Fibroblast of villous mesenchyme (primary cell): Measurements from ENCODE around the gene GRB10. TPM values are rescaled to one million over a fixed set of nuclear protein-coding genes. Genes with fewer than 3 reads are reported as not detected.
A peak's percentile ranks its signal among the peaks of the same experiment; 100 is the strongest.
"Not testable (repeated sequence)": the region's sequence is repeated elsewhere in the genome, so short reads cannot be mapped to it uniquely, and the experiment has no call there.

Experiments used
- DNase-seq: peaks from one replicate; pipeline ENCODE4 v3.0.0-alpha.2; 2010; ENCODE audit warnings: low read depth
- H3K4me3 ChIP-seq: 2 replicates; pipeline ENCODE4 v1.5.1; 2011; ENCODE audit warnings: low read depth, mild to moderate bottlenecking, low read length
- total RNA-seq: library from RNA; depleted of rRNA; stranded (reverse); fragments of >200 nt; gene quantifications from 2 replicates; pipeline ENCODE4 v1.2.3, GENCODE V29; 2012
- TF ChIP-seq, protein P1 (sequence below): IDR thresholded peaks from 2 replicates; pipeline ENCODE4 v1.5.1; 2012; ENCODE audit warnings: low read depth, mild to moderate bottlenecking, low read length; ENCODE audit not compliant: insufficient read depth

GRB10 gene
- total RNA-seq, 1 donor, result 23.3 TPM

DNA sequence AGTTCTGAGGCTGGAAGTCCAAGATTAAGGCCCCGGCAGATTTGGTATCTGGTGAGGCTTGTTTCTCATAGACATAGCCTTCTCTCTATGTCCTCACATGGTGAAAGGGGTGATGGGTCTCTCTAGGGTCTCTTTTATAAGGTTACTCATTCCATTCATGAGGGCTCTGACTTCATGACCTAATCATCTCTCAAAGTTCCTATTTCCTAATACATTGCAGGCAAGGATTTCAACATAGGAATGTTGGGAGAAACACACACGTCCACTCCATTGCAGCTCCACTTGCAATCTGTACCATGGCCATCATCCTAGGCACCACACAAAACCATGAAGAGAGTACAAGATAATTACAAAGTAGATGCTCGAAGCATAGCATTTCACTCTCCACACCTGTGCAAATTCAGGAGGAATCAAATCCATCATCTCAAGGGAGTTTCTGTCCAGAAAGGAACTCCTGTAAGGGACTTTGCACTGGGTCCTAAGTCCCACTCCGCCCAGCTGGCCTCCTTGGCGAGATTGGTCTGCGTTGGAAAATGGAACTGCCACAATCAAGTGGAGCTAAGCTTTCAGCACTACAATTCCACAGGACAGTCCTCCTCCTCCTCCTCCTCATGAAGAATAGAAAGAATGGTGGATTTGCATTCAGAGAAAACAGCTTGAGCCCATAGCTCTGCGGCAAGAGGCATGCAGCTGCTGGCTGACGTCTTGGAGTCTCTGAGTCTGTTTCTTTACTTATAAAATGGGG lies 226.3 kb downstream of the GRB10 start:
- TF ChIP-seq, protein P1, sequence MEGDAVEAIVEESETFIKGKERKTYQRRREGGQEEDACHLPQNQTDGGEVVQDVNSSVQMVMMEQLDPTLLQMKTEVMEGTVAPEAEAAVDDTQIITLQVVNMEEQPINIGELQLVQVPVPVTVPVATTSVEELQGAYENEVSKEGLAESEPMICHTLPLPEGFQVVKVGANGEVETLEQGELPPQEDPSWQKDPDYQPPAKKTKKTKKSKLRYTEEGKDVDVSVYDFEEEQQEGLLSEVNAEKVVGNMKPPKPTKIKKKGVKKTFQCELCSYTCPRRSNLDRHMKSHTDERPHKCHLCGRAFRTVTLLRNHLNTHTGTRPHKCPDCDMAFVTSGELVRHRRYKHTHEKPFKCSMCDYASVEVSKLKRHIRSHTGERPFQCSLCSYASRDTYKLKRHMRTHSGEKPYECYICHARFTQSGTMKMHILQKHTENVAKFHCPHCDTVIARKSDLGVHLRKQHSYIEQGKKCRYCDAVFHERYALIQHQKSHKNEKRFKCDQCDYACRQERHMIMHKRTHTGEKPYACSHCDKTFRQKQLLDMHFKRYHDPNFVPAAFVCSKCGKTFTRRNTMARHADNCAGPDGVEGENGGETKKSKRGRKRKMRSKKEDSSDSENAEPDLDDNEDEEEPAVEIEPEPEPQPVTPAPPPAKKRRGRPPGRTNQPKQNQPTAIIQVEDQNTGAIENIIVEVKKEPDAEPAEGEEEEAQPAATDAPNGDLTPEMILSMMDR, result no peak
- no peak overlapping the region for H3K4me3 ChIP-seq
- DNase-seq, result peak; percentile 40

DNA sequence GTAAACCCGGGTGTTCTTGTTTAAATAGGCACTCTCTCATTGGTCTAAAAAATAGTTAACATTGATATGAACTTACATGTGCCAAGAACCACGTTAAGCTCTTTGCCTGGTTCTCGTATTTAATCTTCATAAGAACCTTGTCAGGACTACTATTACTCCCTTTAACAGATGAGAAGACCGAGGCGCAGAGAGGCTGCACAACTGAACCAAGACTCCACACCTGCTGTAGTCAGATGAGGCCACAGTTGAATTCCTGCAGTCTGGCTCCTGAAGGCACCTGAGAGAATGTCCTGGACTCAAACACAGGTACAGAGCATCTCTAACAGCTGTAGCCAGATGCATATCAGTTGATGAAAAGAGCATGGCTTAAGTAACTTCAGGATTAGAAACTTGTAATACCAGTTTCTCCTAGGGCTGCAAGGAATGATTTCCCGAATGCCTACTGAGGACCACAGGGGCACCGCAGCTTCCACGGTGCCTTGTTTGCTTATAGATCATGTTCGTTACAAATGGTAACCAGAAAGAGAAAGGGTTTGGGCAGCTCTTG lies 227.0 kb downstream of the GRB10 start:
- no peak for DNase-seq
- H3K4me3 ChIP-seq, result no peak overlapping the region
- TF ChIP-seq, protein P1, result no peak

- TF ChIP-seq, protein P1, result no peak
- no peak for DNase-seq
- no peak overlapping the region for H3K4me3 ChIP-seq
Measured at GRCh38 chr7:50554431-50555322, 228.0 kb downstream of the GRB10 start.

GRCh38 chr7:50553973-50554372 lies 228.7 kb downstream of the GRB10 start:
- H3K4me3 ChIP-seq, result no peak overlapping the region
- DNase-seq, result no peak
- TF ChIP-seq, protein P1, result no peak

GRCh38 chr7:50552921-50553320 lies 229.8 kb downstream of the GRB10 start:
- peak; percentile 63 for DNase-seq

GRCh38 chr7:50552139-50552538 lies 230.6 kb downstream of the GRB10 start:
- DNase-seq, result no peak
- TF ChIP-seq, protein P1, result no peak
- H3K4me3 ChIP-seq, result no peak overlapping the region

More at GRCh38 chr7:50552921-50553320, 229.8 kb downstream of the GRB10 start:
- no peak overlapping the region for H3K4me3 ChIP-seq
- TF ChIP-seq, protein P1, result no peak

GRCh38 chr7:50545613-50546012 lies 237.1 kb downstream of the GRB10 start:
- not testable (repeated sequence) for H3K4me3 ChIP-seq, DNase-seq
